ENCODE data around the gene DDN.

- TF ChIP-seq CTCF (IDR thresholded peaks at IDR 0.05; ENCODE audit: low read length) (no peak), EZH2 (IDR thresholded peaks at IDR 0.05; ENCODE audit: borderline replicate concordance, low read length) (no peak)
Observed at GRCh38 chr12:49024543-49024942, 25.4 kb upstream of the DDN start.

Measured in OCI-LY1 (cell line).